IMR-90 (cell line): ENCODE measurements around the gene OR2A12. TPM values are rescaled to one million over a fixed set of nuclear protein-coding genes. Genes with fewer than 3 reads are reported as not detected.

Experiments used
- ATAC-seq: fragments of 200-7000 bp; cut with Tn5 transposase; 2 replicates; pipeline ENCODE4 v1.9.1; 2020; ENCODE audit warnings: low read depth, mild to moderate bottlenecking, moderate library complexity
- BruUV-seq: library from RNA; stranded (reverse); fragments of 400-500 nt; replicated peaks from 2 replicates; lab custom pipeline; 2021; lab: Mats Ljungman, UMichigan
- CTCF ChIA-PET: fragments of 300-600 bp; formaldehyde crosslinking; extraction: SDS; loops from one replicate; lab custom pipeline; 2021; ENCODE audit warnings: antibody characterized with exemption; lab: Yijun Ruan, JAX
- POLR2A ChIA-PET: fragments of 300-600 bp; sonication (Branson Sonifier 250); formaldehyde crosslinking; loops from one replicate; lab custom pipeline; 2022; ENCODE audit warnings: antibody characterized with exemption; ENCODE audit not compliant: unreplicated experiment; lab: Charles Lee
- DNase-seq: peaks from one replicate; pipeline ENCODE4 v3.0.0; 2013
- H2AFZ ChIP-seq: replicated peaks from 2 replicates; pipeline ENCODE3; 2013; ENCODE audit warnings: low read length, mild to moderate bottlenecking; ENCODE audit not compliant: poor library complexity
- H2AK5ac ChIP-seq: 2 replicates; pipeline ENCODE4 v1.6.1; 2013; ENCODE audit warnings: low read depth, low read length, inconsistent platforms
- H2AK9ac ChIP-seq: replicated peaks from 2 replicates; pipeline ENCODE3; 2013; ENCODE audit warnings: mild to moderate bottlenecking, low read depth, low read length, moderate library complexity; ENCODE audit not compliant: poor library complexity
- H2BK120ac ChIP-seq: 2 replicates; pipeline ENCODE4 v1.6.1; 2013; ENCODE audit warnings: low read depth, low read length, inconsistent platforms
- H2BK15ac ChIP-seq: 3 replicates; pipeline ENCODE4 v1.6.1; 2013; ENCODE audit warnings: low read depth, low read length, inconsistent platforms
- H2BK20ac ChIP-seq: 2 replicates; pipeline ENCODE4 v1.6.1; 2013; ENCODE audit warnings: low read depth, mild to moderate bottlenecking, inconsistent platforms, low read length, moderate library complexity
- H2BK5ac ChIP-seq: 2 replicates; pipeline ENCODE4 v1.6.1; 2013; ENCODE audit warnings: mild to moderate bottlenecking, low read depth, low read length, inconsistent platforms; ENCODE audit not compliant: poor library complexity, severe bottlenecking
- H3K14ac ChIP-seq: replicated peaks from 2 replicates; pipeline ENCODE4 v1.6.1; 2013; ENCODE audit warnings: low read depth, low read length, inconsistent platforms
- H3K18ac ChIP-seq: 2 replicates; pipeline ENCODE4 v1.6.1; 2013; ENCODE audit warnings: low read depth, low read length, control low read depth
- H3K23ac ChIP-seq: 2 replicates; pipeline ENCODE4 v1.6.1; 2013; ENCODE audit warnings: low read depth, low read length, inconsistent platforms
- H3K27ac ChIP-seq: 2 replicates; pipeline ENCODE4 v1.5.1; 2013; ENCODE audit warnings: mild to moderate bottlenecking, control low read depth, low read length; ENCODE audit not compliant: insufficient read depth
- H3K27me3 ChIP-seq: 2 replicates; pipeline ENCODE4 v1.6.1; 2013; ENCODE audit warnings: low read length; ENCODE audit not compliant: control insufficient read depth, insufficient read depth
- H3K36me3 ChIP-seq: 2 replicates; pipeline ENCODE4 v1.6.1; 2013; ENCODE audit warnings: low read length, mixed read lengths; ENCODE audit not compliant: control insufficient read depth, insufficient read depth
- H3K4ac ChIP-seq: 2 replicates; pipeline ENCODE4 v1.6.1; 2013; ENCODE audit warnings: low read depth, low read length, inconsistent platforms
- H3K4me1 ChIP-seq: 2 replicates; pipeline ENCODE4 v1.6.1; 2013; ENCODE audit warnings: low read length, mixed read lengths; ENCODE audit not compliant: control insufficient read depth, insufficient read depth
- H3K4me2 ChIP-seq: 2 replicates; pipeline ENCODE4 v1.6.1; 2013; ENCODE audit warnings: low read depth, mild to moderate bottlenecking, control low read depth, low read length, moderate library complexity
- H3K4me3 ChIP-seq: 2 replicates; pipeline ENCODE4 v1.5.1; 2013; ENCODE audit warnings: low read depth, mild to moderate bottlenecking, control low read depth, low read length, moderate library complexity; ENCODE audit not compliant: insufficient read depth
- H3K56ac ChIP-seq: 2 replicates; pipeline ENCODE4 v1.6.1; 2013; ENCODE audit warnings: low read length, inconsistent platforms; ENCODE audit not compliant: insufficient read depth; ENCODE audit errors: extremely low read depth
- H3K79me1 ChIP-seq, 2 experiments: 2 replicates each; pipeline ENCODE4 v1.6.1; 2013; ENCODE audit warnings: low read length in 2 of 2, inconsistent platforms in 1 of 2, low read depth in 1 of 2
- H3K9ac ChIP-seq: 2 replicates; pipeline ENCODE4 v1.6.1; 2013; ENCODE audit warnings: low read depth, low read length, control low read depth
- H3K9me1 ChIP-seq: 2 replicates; pipeline ENCODE4 v1.6.1; 2013; ENCODE audit warnings: low read length, inconsistent platforms; ENCODE audit not compliant: insufficient read depth
- H3K9me3 ChIP-seq: 2 replicates; pipeline ENCODE4 v1.6.1; 2013; ENCODE audit warnings: low read length; ENCODE audit not compliant: control insufficient read depth, insufficient read depth
- H4K20me1 ChIP-seq: 2 replicates; pipeline ENCODE4 v1.6.1; 2013; ENCODE audit warnings: low read length, inconsistent platforms; ENCODE audit not compliant: insufficient read depth
- H4K5ac ChIP-seq: 2 replicates; pipeline ENCODE4 v1.6.1; 2013; ENCODE audit warnings: mild to moderate bottlenecking, low read depth, low read length, control low read depth
- H4K8ac ChIP-seq, 2 experiments: 2 replicates each; pipeline ENCODE4 v1.6.1; 2013; ENCODE audit warnings: low read depth in 2 of 2, low read length in 2 of 2, control low read depth in 1 of 2, inconsistent platforms in 1 of 2
- H4K91ac ChIP-seq: 2 replicates; pipeline ENCODE4 v1.6.1; 2013; ENCODE audit warnings: low read depth, low read length, inconsistent platforms; ENCODE audit not compliant: insufficient read depth
- NFE2L2 ChIP-seq: fragments of 150-350 bp; IDR thresholded peaks from 2 replicates; pipeline ENCODE4 v1.6.1; 2016; ENCODE audit warnings: low read depth, mild to moderate bottlenecking, low read length
- WGBS, 2 experiments: methylation state at CpG; one replicate each; pipeline versions ENCODE4 v1.1.5 to v1.1.7; 2013; ENCODE audit warnings: missing lambda C conversion rate in 2 of 2; ENCODE audit not compliant: insufficient read length in 1 of 2; ENCODE audit errors: extremely low coverage in 2 of 2; 5-methylcytosine and 5-hydroxymethylcytosine counted together
- dilution Hi-C: fragments of 300-500 bp; cut with HindIII; formaldehyde crosslinking; loops from one replicate; pipeline ENCODE4 v1.14.3; 2018; ENCODE audit warnings: low sequenced_read_pairs; ENCODE audit not compliant: unreplicated experiment
- in situ Hi-C: fragments of 300-500 bp; cut with MboI; formaldehyde crosslinking; loops from 3 replicates; pipeline ENCODE4 v1.14.3; 2019; ENCODE audit warnings: low sequenced_read_pairs, inconsistent platforms, mixed read lengths
- intact Hi-C: fragments of 100-400 bp; cut with micrococcal nuclease; formaldehyde crosslinking; loops from 2 replicates; pipeline ENCODE4 v1.10.0; 2022
- polyA plus RNA-seq, 3 experiments: library from polyadenylated mRNA; depleted of rRNA; stranded (reverse); fragments of >200 nt; gene quantifications; 2 replicates each; pipeline ENCODE4 v1.2.3, GENCODE V29; 2012; ENCODE audit warnings: low replicate concordance in 1 of 3
- total RNA-seq: library from RNA; depleted of rRNA; stranded (reverse); fragments of >200 nt; gene quantifications from 2 replicates; pipeline ENCODE4 v1.2.3, GENCODE V29; 2012

The OR2A12 gene
- total and polyA plus RNA-seq, 2 of the 4 experiments (the other 2 are of a cell fraction), result not detected

DNA sequence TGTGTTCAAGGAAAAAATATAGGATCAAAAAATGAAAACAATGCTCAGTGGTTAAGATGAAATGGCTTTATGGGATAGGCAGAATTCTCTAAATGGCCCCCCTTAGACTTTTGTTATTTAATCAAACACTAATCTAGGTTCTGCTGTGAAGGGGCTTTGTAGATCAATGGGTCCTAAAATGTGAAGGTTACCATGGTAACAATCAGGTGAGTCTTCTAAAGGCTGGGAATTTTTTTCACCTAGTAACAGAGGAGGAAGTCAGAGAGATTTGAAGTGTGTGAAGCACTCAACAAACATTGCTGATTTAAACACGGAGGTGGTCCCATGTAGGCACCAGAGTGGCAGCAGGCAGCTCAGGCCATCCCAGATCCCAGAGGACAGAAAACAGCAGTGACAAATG lies 48.0 kb downstream of the OR2A12 start:
- dilution Hi-C loops, result no loop called here
- intact Hi-C loops, result no loop called here

More for the DNA sequence above, 48.0 kb downstream of the OR2A12 start:
- no peaks in the 10 kb centered on the region for H3K9me3 ChIP-seq
- no peak overlapping the region for H3K56ac ChIP-seq
- ATAC-seq, result no peak
- no peaks in the 10 kb centered on the region for H3K79me1 ChIP-seq
- no peak overlapping the region for H3K4ac ChIP-seq
- no peak overlapping the region for H2BK15ac ChIP-seq
- no peak overlapping the region for H4K8ac ChIP-seq
- H4K91ac ChIP-seq, result no peak overlapping the region
- DNase-seq, result no peak
- no peaks in the 10 kb centered on the region for H3K9me1 ChIP-seq
- H4K20me1 ChIP-seq, result no peaks in the 10 kb centered on the region
- no peak overlapping the region for H2BK5ac ChIP-seq
- H3K4me3 ChIP-seq, result no peak overlapping the region
- POLR2A ChIA-PET, result no interaction called here
- no peak overlapping the region for H3K27ac ChIP-seq
- no peak overlapping the region for H2AFZ ChIP-seq
- no peak overlapping the region for H3K23ac ChIP-seq
- H3K14ac ChIP-seq, result no peak overlapping the region
- no peak overlapping the region for H4K5ac ChIP-seq
- no peak overlapping the region for H3K4me2 ChIP-seq
- no peaks in the 10 kb centered on the region for H3K27me3 ChIP-seq
- H3K4me1 ChIP-seq, result no peaks in the 10 kb centered on the region
- H3K18ac ChIP-seq, result no peak overlapping the region
- TF ChIP-seq NFE2L2, result no peak
- no peaks in the 10 kb centered on the region for H3K36me3 ChIP-seq
- H3K9ac ChIP-seq, result no peak overlapping the region
- H2AK5ac ChIP-seq, result no peak overlapping the region
- no peak overlapping the region for H2BK120ac ChIP-seq
- in situ Hi-C loops, result no loop called here
- CTCF ChIA-PET, result no interaction called here
- H2AK9ac ChIP-seq, result no peak overlapping the region
- no peak overlapping the region for H2BK20ac ChIP-seq
- WGBS, 2 experiments, result no CpG with 5 or more reads among the region's 1 CpG
- BruUV-seq, result no TSS peak
